HG03196 (cell line): Measurements from ENCODE around the gene NCAM1.

ENCODE experiments used
- ATAC-seq: cut with Tn5 transposase; IDR thresholded peaks from one replicate; pipeline ENCODE4 v1.9.1; 2021; ENCODE audit not compliant: unreplicated experiment

Gene NCAM1

GRCh38 chr11:113083571-113083970 lies 122.4 kb downstream of the NCAM1 start:
- no peak for ATAC-seq

GRCh38 chr11:113084297-113084696 lies 123.1 kb downstream of the NCAM1 start:
- ATAC-seq: no peak

- ATAC-seq: no peak
Measured at GRCh38 chr11:113085446-113085845, 124.2 kb downstream of the NCAM1 start.

GRCh38 chr11:113087706-113088105 lies 126.5 kb downstream of the NCAM1 start:
- ATAC-seq: no peak

GRCh38 chr11:113090716-113091480 lies 129.7 kb downstream of the NCAM1 start:
- ATAC-seq: no peak

GRCh38 chr11:113091481-113091780 lies 130.2 kb downstream of the NCAM1 start:
- ATAC-seq: no peak

GRCh38 chr11:113096648-113097047 lies 135.4 kb downstream of the NCAM1 start:
- no peak for ATAC-seq

GRCh38 chr11:113103932-113104690 lies 142.9 kb downstream of the NCAM1 start:
- no peak for ATAC-seq

- ATAC-seq: no peak
Measured at GRCh38 chr11:113104691-113105251, 143.6 kb downstream of the NCAM1 start.

- no peak for ATAC-seq
Measured at GRCh38 chr11:113105592-113105991, 144.4 kb downstream of the NCAM1 start.

- ATAC-seq: no peak
Measured at GRCh38 chr11:113106507-113106906, 145.3 kb downstream of the NCAM1 start.

GRCh38 chr11:113110046-113110445 lies 148.8 kb downstream of the NCAM1 start:
- no peak for ATAC-seq

- no peak for ATAC-seq
Measured at GRCh38 chr11:113111156-113111555, 149.9 kb downstream of the NCAM1 start.

GRCh38 chr11:113112307-113112706 lies 151.1 kb downstream of the NCAM1 start:
- no peak for ATAC-seq

- ATAC-seq: no peak
Measured at GRCh38 chr11:113113801-113114704, 152.8 kb downstream of the NCAM1 start.

- ATAC-seq: no peak
Measured at GRCh38 chr11:113114705-113115027, 153.4 kb downstream of the NCAM1 start.

- ATAC-seq: no peak
Measured at GRCh38 chr11:113118104-113118503, 156.9 kb downstream of the NCAM1 start.

GRCh38 chr11:113119074-113119473 lies 157.9 kb downstream of the NCAM1 start:
- no peak for ATAC-seq

GRCh38 chr11:113119966-113120736 lies 158.9 kb downstream of the NCAM1 start:
- no peak for ATAC-seq

GRCh38 chr11:113121746-113122145 lies 160.5 kb downstream of the NCAM1 start:
- ATAC-seq: no peak

GRCh38 chr11:113124006-113124405 lies 162.8 kb downstream of the NCAM1 start:
- ATAC-seq: no peak
